HG02763 (cell line): ENCODE data around the gene ADAM21.
"Not testable (repeated sequence)": the region's sequence is repeated elsewhere in the genome, so short reads cannot be mapped to it uniquely, and the experiment has no call there.

ENCODE experiments used
- ATAC-seq: cut with Tn5 transposase; IDR thresholded peaks from one replicate; pipeline ENCODE4 v1.9.1; 2021; ENCODE audit warnings: mild to moderate bottlenecking, moderate library complexity; ENCODE audit not compliant: unreplicated experiment

Gene ADAM21

DNA sequence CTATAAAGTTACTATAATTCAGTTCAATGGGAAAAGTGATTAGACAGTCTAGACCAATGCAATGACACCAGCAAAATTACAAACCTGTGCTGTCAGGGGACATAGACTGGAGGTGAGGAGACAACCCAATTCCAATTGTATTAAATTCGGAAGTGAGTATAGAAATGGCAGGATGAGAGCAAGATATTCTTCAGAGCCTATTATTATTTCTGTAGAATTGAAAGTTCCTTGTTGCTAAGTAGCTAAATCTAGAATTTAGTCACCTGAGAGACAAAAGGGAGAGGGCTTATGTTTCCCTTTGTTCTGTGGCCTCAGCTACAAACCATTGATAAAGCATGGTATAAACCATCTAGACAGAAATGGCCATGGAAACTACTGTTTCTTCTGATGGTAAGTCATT lies at the start of gene ADAM21:
ADAM21 (plus strand) TSS at position 301 of the 400 bp plus-strand sequence. CDS start 5,326 bp downstream, outside the sequence.
- ATAC-seq, result no peak

GRCh38 chr14:70403335-70403734 lies 48.6 kb upstream of the ADAM21 start:
- not testable (repeated sequence) for ATAC-seq

GRCh38 chr14:70406216-70406615 lies 45.8 kb upstream of the ADAM21 start:
- ATAC-seq, result not testable (repeated sequence)

DNA sequence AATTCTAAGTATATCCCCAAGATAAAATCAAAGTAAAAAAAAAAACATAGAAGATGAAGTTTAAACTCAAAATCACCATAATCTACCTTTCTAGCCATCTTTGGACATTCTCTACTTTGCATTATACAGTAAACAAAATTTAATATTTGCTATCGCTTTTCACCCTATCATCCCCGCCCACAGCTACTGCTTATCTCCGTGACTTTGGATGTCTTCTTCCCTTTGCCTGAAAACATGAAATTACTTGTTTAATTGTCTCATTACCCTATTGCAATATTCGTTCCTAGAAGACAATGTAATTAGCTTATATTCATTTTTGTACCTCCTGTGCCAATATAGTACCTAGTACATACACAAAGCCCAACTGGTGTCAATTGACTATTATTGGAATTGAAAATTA lies 44.4 kb upstream of the ADAM21 start:
- ATAC-seq, result no peak

GRCh38 chr14:70415788-70416187 lies 36.2 kb upstream of the ADAM21 start:
- ATAC-seq, result no peak

DNA sequence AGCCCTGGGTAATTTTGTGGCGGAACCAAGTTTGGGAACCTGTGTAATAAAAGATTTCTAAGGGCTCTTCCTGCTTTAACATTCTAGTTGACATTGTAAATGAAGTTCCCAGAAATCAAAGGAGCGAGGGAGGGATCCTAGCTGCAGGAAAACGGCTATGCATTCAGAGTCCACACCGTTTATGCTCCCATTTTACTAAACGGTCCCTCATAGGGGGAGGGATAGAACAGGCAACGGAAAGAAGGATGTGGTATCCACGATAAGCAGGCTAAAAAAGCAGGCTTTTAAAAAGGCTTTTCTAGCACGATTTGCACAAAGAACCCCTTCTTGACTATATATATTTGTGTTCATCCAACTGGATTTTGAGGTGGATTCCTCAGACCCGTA lies 35.6 kb upstream of the ADAM21 start:
- ATAC-seq, result no peak

GRCh38 chr14:70416725-70417349 lies 35.1 kb upstream of the ADAM21 start, which contains the start of gene SYNJ2BP:
TSS of gene SYNJ2BP (minus strand) at chr14:70417090. CDS start at chr14:70416963, 127 bp downstream.
- ATAC-seq, result no peak

DNA sequence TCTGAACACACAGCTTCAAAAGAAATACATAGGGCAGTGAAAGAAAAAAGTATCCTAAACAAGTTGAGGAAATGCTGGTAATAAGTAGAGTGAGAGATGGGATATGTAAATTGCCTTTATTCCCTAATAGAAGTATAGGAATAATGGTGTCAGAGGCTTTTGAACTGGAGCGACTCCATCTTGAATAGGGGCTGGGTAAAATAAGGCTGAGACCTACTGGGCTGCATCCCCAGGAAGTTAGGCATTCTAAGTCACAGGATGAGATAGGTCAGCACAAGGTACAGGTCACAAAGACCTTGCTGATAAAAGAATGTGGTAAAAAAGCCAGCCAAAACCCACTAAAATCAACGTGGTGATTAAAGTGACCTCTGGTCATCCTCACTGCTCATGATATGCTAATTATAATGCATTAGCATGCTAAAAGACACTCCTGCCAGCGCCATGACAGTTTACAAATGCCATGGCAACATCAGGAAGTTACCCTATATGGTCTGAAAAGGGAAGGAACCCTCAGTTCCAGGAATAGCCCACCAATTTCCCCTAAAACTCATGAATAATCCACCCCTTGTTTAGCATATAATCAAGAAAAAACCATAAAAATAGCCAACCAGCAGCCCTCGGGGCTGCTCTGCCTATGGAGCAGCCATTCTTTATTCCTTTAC lies 32.6 kb upstream of the ADAM21 start:
- ATAC-seq, result not testable (repeated sequence)

DNA sequence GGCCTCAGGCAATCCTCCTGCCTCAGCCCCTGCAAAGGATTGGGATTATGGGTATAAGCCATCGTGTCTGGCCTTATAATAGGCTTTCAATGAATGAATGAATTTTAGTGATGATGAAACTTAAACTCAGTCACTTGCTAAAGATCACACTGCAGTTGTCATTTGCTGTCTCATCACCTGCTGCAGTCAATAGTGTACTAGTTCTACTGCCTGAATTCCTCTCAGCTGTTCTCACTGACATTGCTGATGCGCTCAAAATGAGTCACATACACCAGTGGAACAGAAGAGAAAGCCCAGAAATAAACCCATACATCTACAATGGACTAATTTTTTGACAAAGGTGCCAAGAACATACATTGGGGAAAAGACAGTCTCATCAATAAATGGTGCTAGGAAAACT lies 29.4 kb upstream of the ADAM21 start:
- no peak for ATAC-seq

DNA sequence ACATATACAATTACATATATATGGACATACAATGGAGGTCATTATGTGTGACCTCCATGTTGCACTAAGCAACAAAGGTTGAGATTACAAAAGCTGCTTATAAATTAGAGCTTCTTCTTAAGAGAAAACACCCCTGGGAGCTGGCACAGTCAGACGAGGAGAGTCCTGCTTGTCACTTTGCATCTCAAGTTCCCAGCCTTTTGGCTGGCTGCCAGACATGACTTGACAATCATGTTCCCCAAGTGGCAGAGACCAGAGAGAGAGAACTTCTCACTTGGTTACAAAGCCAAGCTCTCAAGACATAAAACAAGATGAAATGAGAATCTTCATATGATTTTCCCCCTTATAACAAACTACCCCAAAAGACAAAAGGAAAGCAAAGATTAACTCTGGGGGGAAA lies 26.6 kb upstream of the ADAM21 start:
- ATAC-seq, result no peak

DNA sequence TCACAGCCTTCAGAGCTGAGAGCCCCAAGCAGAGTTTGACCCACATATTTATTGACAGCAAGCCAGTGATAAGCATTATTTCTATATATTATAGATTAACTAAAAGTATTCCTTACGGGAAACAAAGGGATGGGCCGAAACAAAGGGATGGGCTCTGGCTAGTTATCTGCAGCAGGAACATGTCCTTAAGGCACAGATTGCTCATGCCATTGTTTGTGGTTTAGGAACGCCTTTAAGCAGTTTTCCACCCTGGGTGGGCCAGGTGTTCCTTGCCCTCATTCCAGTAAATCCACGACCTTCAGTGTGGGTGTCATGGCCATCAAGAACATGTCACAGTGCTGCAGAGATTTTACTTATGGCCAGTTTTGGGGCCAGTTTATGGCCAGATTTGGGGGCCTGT lies 25.4 kb upstream of the ADAM21 start:
- ATAC-seq, result not testable (repeated sequence)

DNA sequence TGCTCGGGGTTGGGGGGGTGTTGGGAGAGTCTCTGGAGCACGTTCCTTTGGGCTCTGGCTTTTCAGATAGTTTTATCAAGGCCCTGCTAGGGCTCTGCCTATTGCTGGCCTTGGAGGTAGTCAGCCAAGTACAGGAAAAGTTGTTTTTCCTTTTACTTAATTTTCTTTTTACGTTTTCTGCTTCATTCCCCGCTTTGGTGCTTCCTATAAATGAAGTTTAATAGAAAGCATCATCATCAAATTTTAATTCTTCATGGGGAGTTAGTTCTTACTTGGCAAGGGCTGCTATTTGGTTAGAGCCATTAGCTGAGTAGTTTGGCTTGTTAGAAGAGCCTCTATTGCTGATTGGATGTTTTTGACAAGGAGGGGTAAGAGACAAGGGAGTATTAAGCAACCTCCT lies 15.1 kb upstream of the ADAM21 start:
- ATAC-seq, result no peak

GRCh38 chr14:70441641-70442040 lies 10.3 kb upstream of the ADAM21 start:
- ATAC-seq, result no peak

DNA sequence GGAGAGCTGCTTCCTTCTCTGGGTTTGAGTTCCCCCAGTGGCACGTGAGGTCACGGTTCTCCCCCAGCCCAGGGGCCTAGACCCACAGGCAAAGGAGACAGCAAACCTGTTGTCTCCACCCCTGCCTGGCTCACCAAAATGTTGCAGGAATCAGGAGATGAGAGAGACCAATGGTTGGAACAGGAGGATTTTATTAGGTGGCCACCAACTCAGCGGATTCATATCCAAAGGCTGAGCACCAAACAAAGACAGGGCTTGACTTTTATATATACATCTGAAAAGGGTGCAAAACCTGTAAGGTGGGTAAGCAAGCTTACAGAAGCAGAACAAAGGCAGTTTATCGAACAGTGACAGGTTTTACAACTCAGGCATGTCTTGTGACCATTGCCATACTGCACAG lies 9.2 kb upstream of the ADAM21 start:
- ATAC-seq, result no peak

- no peak for ATAC-seq
These were observed 3.2 kb upstream of the ADAM21 start for GRCh38 chr14:70448633-70449340.

GRCh38 chr14:70454731-70455130 lies 2.8 kb downstream of the ADAM21 start:
- ATAC-seq, result no peak

GRCh38 chr14:70468731-70469130 lies 16.8 kb downstream of the ADAM21 start:
- no peak for ATAC-seq

- ATAC-seq, result not testable (repeated sequence)
These were observed 19.0 kb downstream of the ADAM21 start for GRCh38 chr14:70470863-70471563.

DNA sequence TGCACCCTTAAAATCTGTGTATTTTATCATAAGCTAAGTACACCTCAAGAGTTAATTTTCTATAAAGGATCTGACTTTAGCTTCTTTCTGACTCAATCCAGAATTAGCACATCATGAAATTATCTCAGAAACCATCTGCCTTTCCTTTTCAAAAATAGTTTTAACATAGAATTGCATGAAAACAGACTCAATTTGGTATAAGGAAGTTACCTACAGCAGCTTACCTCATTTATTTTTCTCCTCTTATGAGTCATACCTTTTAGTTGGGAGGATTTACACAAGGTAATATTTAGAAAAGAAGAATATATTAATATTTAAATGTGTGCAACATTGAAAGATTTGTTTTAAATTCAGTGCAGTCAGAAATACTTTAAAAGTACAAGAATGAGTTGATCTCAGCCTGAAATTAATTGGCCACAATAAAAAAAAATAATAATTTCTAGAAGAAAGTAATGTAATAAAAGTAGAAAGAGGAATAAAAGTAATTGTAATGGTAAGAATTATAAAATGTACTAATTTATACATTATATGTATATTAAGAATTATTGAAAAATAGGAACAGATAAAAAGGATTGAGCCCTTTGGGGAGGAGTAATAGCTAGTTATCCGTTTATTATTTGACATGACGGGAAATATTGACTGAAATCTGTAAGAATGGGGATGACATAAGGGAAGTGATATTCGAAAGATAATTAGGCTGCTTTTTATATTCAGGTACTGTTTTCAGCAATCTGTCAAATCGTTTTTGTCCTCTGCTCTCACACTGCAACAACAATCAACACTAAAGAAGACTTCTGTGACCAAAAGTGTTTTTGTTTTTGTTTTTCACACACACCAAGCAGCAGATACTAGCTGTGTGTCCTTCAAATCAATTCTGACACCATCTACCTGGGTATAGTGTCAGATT lies 20.5 kb downstream of the ADAM21 start:
- ATAC-seq, result no peak

DNA sequence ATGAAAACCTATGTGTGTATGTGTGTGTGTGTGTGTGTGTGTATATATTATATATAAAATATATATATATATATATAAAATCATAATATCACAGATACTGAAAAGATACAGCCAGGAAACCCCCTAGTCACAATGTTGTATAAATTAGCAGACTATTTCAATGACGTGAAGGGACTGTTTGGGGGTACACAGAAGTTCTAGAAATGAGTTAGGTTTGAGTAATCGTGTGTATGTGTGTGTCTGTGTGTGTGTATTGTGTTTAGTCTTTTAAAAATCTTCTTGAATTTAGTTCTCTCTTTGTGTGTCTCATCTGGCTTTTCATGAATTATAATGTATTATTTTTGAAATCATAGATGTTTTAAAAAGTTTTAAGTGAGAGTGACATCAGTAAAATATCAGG lies 21.9 kb downstream of the ADAM21 start:
- no peak for ATAC-seq
